Measurements from ENCODE around the gene KCNJ11.

- TF ChIP-seq CTCF (IDR thresholded peaks at IDR 0.05 in 8 of 11, conservative IDR thresholded peaks at IDR 0.05 in 3 of 11) (no peak), POLR2A (IDR thresholded peaks at IDR 0.05) (no peak)
Measured at GRCh38 chr11:17387254-17387653, 1.2 kb downstream of the KCNJ11 start.
